Measurements from ENCODE around the gene MRPL58. TPM values are rescaled to one million over a fixed set of nuclear protein-coding genes. Genes with fewer than 3 reads are reported as not detected.
"Not testable (repeated sequence)": the region's sequence is repeated elsewhere in the genome, so short reads cannot be mapped to it uniquely, and the experiment has no call there.

MRPL58 gene
- total RNA-seq, 2 experiments from 2014 or later, result 64.6 to 66.5 TPM

GRCh38 chr17:74972107-74972972 is 40.1 kb upstream of the MRPL58 start, which contains the start of gene HID1:
Gene HID1 (minus strand): TSS chr17:74972759. CDS start chr17:74972656, 103 bp downstream.
- no peaks in the 10 kb centered on the region for H3K9me3 Mint-ChIP-seq (ENCODE audit: low read depth)
- CTCF ChIA-PET, result interaction anchor here (0.6 to 10.6 kb wide), 7 partner anchors 10 to 260 kb away, joined by 3 to 82 read pairs (median 3); partner anchors contain the start of genes ARMC7 and CDR2L
- H3K4me1 Mint-ChIP-seq, result peaks cover 9% of the 10 kb centered on the region
- POLR2A ChIA-PET, result interaction anchor here (0.6 to 1.8 kb wide), 4 partner anchors 11 to 99 kb away, joined by 3 to 6 read pairs (median 4); partner anchors contain the start of genes FDXR and MRPL58
- intact Hi-C loops (cut with DNase I, micrococcal nuclease), result loop anchor here in 1 of 2 experiments (1.0 kb wide), 2 partner anchors 10 to 15 kb away; partner anchors contain the start of gene CDR2L
- H3K27me3 Mint-ChIP-seq, result peaks cover 7% of the 10 kb centered on the region
- peak; percentile 88 for DNase-seq
- H3K36me3 Mint-ChIP-seq (ENCODE audit: low read depth), result no peaks in the 10 kb centered on the region
- peak within 1 kb of the TSS; percentile 70 for H3K4me3 Mint-ChIP-seq
- ATAC-seq, result peak; percentile 89
- H3K27ac Mint-ChIP-seq, result no peak within 1 kb of the TSS

- H3K4me3 Mint-ChIP-seq, result peak overlapping the region; percentile 70
- DNase-seq (no peak), ATAC-seq (no peak)
- ChIA-PET CTCF (interaction anchor here (0.6 to 10.6 kb wide), 6 partner anchors 11 to 259 kb away, joined by 3 to 82 read pairs (median 11); partner anchors contain the start of genes ARMC7 and CDR2L), POLR2A (interaction anchor here (0.9 to 1.1 kb wide), 2 partner anchors 39 to 100 kb away, joined by 3 to 4 read pairs; partner anchors contain the start of genes FDXR and MRPL58)
- intact Hi-C loops (cut with DNase I, micrococcal nuclease), result loop anchor here in 1 of 2 experiments (1.0 kb wide), 2 partner anchors 9 to 14 kb away; partner anchors contain the start of gene CDR2L
- no peak overlapping the region for H3K27ac Mint-ChIP-seq
- no peaks in the 10 kb centered on the region for H3K9me3 Mint-ChIP-seq (ENCODE audit: low read depth)
- H3K36me3 Mint-ChIP-seq (ENCODE audit: low read depth), result no peaks in the 10 kb centered on the region
- peaks cover 7% of the 10 kb centered on the region for H3K27me3 Mint-ChIP-seq
- peaks cover 9% of the 10 kb centered on the region for H3K4me1 Mint-ChIP-seq
Observed at GRCh38 chr17:74972973-74973328, 39.5 kb upstream of the MRPL58 start.

- ATAC-seq, result no peak
- ChIA-PET POLR2A (no interaction called here), CTCF (interaction anchor here (0.7 to 10.6 kb wide), 6 partner anchors 12 to 436 kb away, joined by 3 to 82 read pairs (median 7); partner anchors contain the start of genes CDR2L and MRPL58)
- H3K27ac Mint-ChIP-seq, result no peak overlapping the region
- H3K36me3 Mint-ChIP-seq (ENCODE audit: low read depth), result no peaks in the 10 kb centered on the region
- H3K4me3 Mint-ChIP-seq, result no peak overlapping the region
- no peak for DNase-seq
- peaks cover 9% of the 10 kb centered on the region for H3K4me1 Mint-ChIP-seq
- no peaks in the 10 kb centered on the region for H3K9me3 Mint-ChIP-seq (ENCODE audit: low read depth)
- intact Hi-C loops (cut with DNase I, micrococcal nuclease), result no loop called here
- peaks cover 7% of the 10 kb centered on the region for H3K27me3 Mint-ChIP-seq
Observed at GRCh38 chr17:74975943-74976342, 36.5 kb upstream of the MRPL58 start.

- H3K4me1 Mint-ChIP-seq, result peaks cover 14% of the 10 kb centered on the region
- CTCF ChIA-PET, result interaction anchor here (2.1 to 10.6 kb wide), 2 partner anchors 11 to 16 kb away, joined by 9 to 82 read pairs; partner anchors contain the start of gene CDR2L
- POLR2A ChIA-PET, result no interaction called here
- intact Hi-C loops (cut with DNase I, micrococcal nuclease), result no loop called here
- ATAC-seq (no peak), DNase-seq (no peak)
- H3K4me3 Mint-ChIP-seq, result no peak overlapping the region
- H3K27me3 Mint-ChIP-seq, result peaks cover 7% of the 10 kb centered on the region
- H3K36me3 Mint-ChIP-seq (ENCODE audit: low read depth), result no peaks in the 10 kb centered on the region
- no peak overlapping the region for H3K27ac Mint-ChIP-seq
- H3K9me3 Mint-ChIP-seq (ENCODE audit: low read depth), result no peaks in the 10 kb centered on the region
Observed at GRCh38 chr17:74977802-74978201, 34.7 kb upstream of the MRPL58 start.

GRCh38 chr17:74978240-74978639 is 34.2 kb upstream of the MRPL58 start:
- H3K36me3 Mint-ChIP-seq (ENCODE audit: low read depth), result no peaks in the 10 kb centered on the region
- H3K4me1 Mint-ChIP-seq, result peaks cover 11% of the 10 kb centered on the region
- H3K4me3 Mint-ChIP-seq, result no peak overlapping the region
- DNase-seq, result no peak
- H3K27ac Mint-ChIP-seq, result no peak overlapping the region
- ATAC-seq, result no peak
- ChIA-PET CTCF (interaction anchor here (1.1 to 10.6 kb wide), 2 partner anchors 16 to 110 kb away, joined by 3 to 82 read pairs; no protein-coding TSS in a partner anchor), POLR2A (no interaction called here)
- intact Hi-C loops (cut with DNase I, micrococcal nuclease), result no loop called here
- H3K27me3 Mint-ChIP-seq, result peaks cover 3% of the 10 kb centered on the region
- no peaks in the 10 kb centered on the region for H3K9me3 Mint-ChIP-seq (ENCODE audit: low read depth)

GRCh38 chr17:74979408-74980146 is 32.9 kb upstream of the MRPL58 start:
- POLR2A ChIA-PET, result interaction anchor here (0.7 kb wide), 1 partner anchor 301 kb away, joined by 3 read pairs; no protein-coding TSS in a partner anchor
- peaks cover under 1% of the 10 kb centered on the region for H3K27me3 Mint-ChIP-seq
- no peaks in the 10 kb centered on the region for H3K9me3 Mint-ChIP-seq (ENCODE audit: low read depth)
- H3K36me3 Mint-ChIP-seq (ENCODE audit: low read depth), result no peaks in the 10 kb centered on the region
- ATAC-seq (no peak), DNase-seq (no peak)
- no peak overlapping the region for H3K27ac Mint-ChIP-seq
- intact Hi-C loops (cut with DNase I, micrococcal nuclease), result loop anchor here (5.0 kb wide), 3 partner anchors 53 to 538 kb away; partner anchors contain the start of genes CASKIN2 (in 1 of the 2), SUMO2 (in 1 of the 2) and TSEN54 (in 1 of the 2)
- CTCF ChIA-PET, result interaction anchor here (1.1 to 10.6 kb wide), 2 partner anchors 17 to 123 kb away, joined by 3 to 82 read pairs; no protein-coding TSS in a partner anchor
- H3K4me3 Mint-ChIP-seq, result no peak overlapping the region
- peaks cover 11% of the 10 kb centered on the region for H3K4me1 Mint-ChIP-seq

- Mint-ChIP-seq H3K36me3 (ENCODE audit: low read depth) (no peaks in the 10 kb centered on the region), H3K27ac (peak overlapping the region; percentile 79), H3K9me3 (ENCODE audit: low read depth) (no peaks in the 10 kb centered on the region), H3K27me3 (peaks cover 4% of the 10 kb centered on the region), H3K4me1 (peaks cover 11% of the 10 kb centered on the region), H3K4me3 (peak overlapping the region; percentile 77)
- DNase-seq, result no peak
- ATAC-seq, result no peak
- intact Hi-C loops (cut with DNase I, micrococcal nuclease), result loop anchor here (5.0 kb wide), 3 partner anchors 51 to 536 kb away; partner anchors contain the start of genes CASKIN2 (in 1 of the 2), SUMO2 (in 1 of the 2) and TSEN54 (in 1 of the 2)
- CTCF ChIA-PET, result no interaction called here
- POLR2A ChIA-PET, result no interaction called here
Observed at GRCh38 chr17:74981318-74981978, 31.0 kb upstream of the MRPL58 start.

- peak; percentile 90 for DNase-seq
- H3K4me1 Mint-ChIP-seq, result peaks cover 18% of the 10 kb centered on the region
- CTCF ChIA-PET, result interaction anchor here (0.7 to 2.1 kb wide), 2 partner anchors 20 to 29 kb away, joined by 3 to 9 read pairs; no protein-coding TSS in a partner anchor
- peak overlapping the region; percentile 79 for H3K27ac Mint-ChIP-seq
- H3K27me3 Mint-ChIP-seq, result peaks cover 5% of the 10 kb centered on the region
- ATAC-seq, result peak; percentile 95
- peak overlapping the region; percentile 77 for H3K4me3 Mint-ChIP-seq
- H3K9me3 Mint-ChIP-seq (ENCODE audit: low read depth), result no peaks in the 10 kb centered on the region
- no peaks in the 10 kb centered on the region for H3K36me3 Mint-ChIP-seq (ENCODE audit: low read depth)
- intact Hi-C loops (cut with DNase I, micrococcal nuclease), result loop anchor here (1.0 to 5.0 kb wide), 7 partner anchors 10 to 535 kb away; partner anchors contain the start of genes ARMC7 (in 1 of the 2), CASKIN2 (in 1 of the 2), HID1 (in 1 of the 2) and MRPL58 (in 1 of the 2)
- POLR2A ChIA-PET, result no interaction called here
Observed at GRCh38 chr17:74981979-74982662, 30.3 kb upstream of the MRPL58 start.

GRCh38 chr17:74982663-74983313 is 29.7 kb upstream of the MRPL58 start:
- ChIA-PET CTCF (interaction anchor here (0.7 to 2.1 kb wide), 2 partner anchors 21 to 28 kb away, joined by 3 to 9 read pairs; no protein-coding TSS in a partner anchor), POLR2A (interaction anchor here (0.6 kb wide), 1 partner anchor 225 kb away, joined by 6 read pairs; no protein-coding TSS in a partner anchor)
- peak overlapping the region; percentile 77 for H3K4me3 Mint-ChIP-seq
- ATAC-seq; DNase-seq; H3K27ac Mint-ChIP-seq; H3K36me3 Mint-ChIP-seq (ENCODE audit: low read depth); H3K27me3 Mint-ChIP-seq; H3K9me3 Mint-ChIP-seq (ENCODE audit: low read depth): not testable (repeated sequence)
- H3K4me1 Mint-ChIP-seq, result peaks cover 20% of the 10 kb centered on the region
- intact Hi-C loops (cut with DNase I, micrococcal nuclease), result loop anchor here (1.0 to 5.0 kb wide), 7 partner anchors 10 to 535 kb away; partner anchors contain the start of genes ARMC7 (in 1 of the 2), CASKIN2 (in 1 of the 2), HID1 (in 1 of the 2) and MRPL58 (in 1 of the 2)
